Suprapubic skin (tissue), 3 donors: ENCODE measurements around the gene IQUB.

Experiments
- CTCF ChIP-seq, 2 donors: fragments of 200-600 bp in 1 of 2; fragments of 450-650 bp in 1 of 2; sonication (generic) in 1 of 2; IDR thresholded peaks; one replicate each; pipeline ENCODE4 v1.5.1; 2016 to 2019; ENCODE audit warnings: antibody characterized with exemption in 2 of 2, mild to moderate bottlenecking in 1 of 2, moderate library complexity in 1 of 2
- POLR2A ChIP-seq, 2 donors: fragments of 450-650 bp; IDR thresholded peaks; one replicate each; pipeline ENCODE4 v1.6.1; 2017; ENCODE audit warnings: antibody characterized with exemption in 2 of 2, mild to moderate bottlenecking in 2 of 2, moderate library complexity in 2 of 2

GRCh38 chr7:123484199-123484598 lies 50.2 kb downstream of the IQUB start:
- TF ChIP-seq CTCF (IDR thresholded peaks at IDR 0.05) (no peak), POLR2A (IDR thresholded peaks at IDR 0.05) (no peak)
